BLaER1 (cell line): ENCODE data around the gene EPAS1.

Experiments used
- H3K27ac ChIP-seq: shearing (Covaris generic); formaldehyde crosslinking; 2 replicates; pipeline ENCODE4 v1.8.1; 2022
- H3K27me3 ChIP-seq: shearing (Covaris generic); formaldehyde crosslinking; 2 replicates; pipeline ENCODE4 v1.8.1; 2022
- H3K36me3 ChIP-seq: shearing (Covaris generic); formaldehyde crosslinking; 2 replicates; pipeline ENCODE4 v1.8.1; 2022
- H3K4me1 ChIP-seq: shearing (Covaris generic); formaldehyde crosslinking; 2 replicates; pipeline ENCODE4 v1.8.1; 2022
- H3K4me2 ChIP-seq: shearing (Covaris generic); formaldehyde crosslinking; 2 replicates; pipeline ENCODE4 v1.8.1; 2022
- H3K4me3 ChIP-seq: shearing (Covaris generic); formaldehyde crosslinking; 2 replicates; pipeline ENCODE4 v1.8.1; 2022
- H3K9ac ChIP-seq: shearing (Covaris generic); formaldehyde crosslinking; 2 replicates; pipeline ENCODE4 v1.8.1; 2022
- H3K9me3 ChIP-seq: shearing (Covaris generic); formaldehyde crosslinking; 2 replicates; pipeline ENCODE4 v1.8.1; 2022
- H4K20me1 ChIP-seq: shearing (Covaris generic); formaldehyde crosslinking; 2 replicates; pipeline ENCODE4 v1.8.1; 2022
- Cebpa-rat ChIP-seq: shearing (Covaris generic); IDR thresholded peaks from 2 replicates; pipeline ENCODE4 v1.8.1; 2022

Gene EPAS1

DNA sequence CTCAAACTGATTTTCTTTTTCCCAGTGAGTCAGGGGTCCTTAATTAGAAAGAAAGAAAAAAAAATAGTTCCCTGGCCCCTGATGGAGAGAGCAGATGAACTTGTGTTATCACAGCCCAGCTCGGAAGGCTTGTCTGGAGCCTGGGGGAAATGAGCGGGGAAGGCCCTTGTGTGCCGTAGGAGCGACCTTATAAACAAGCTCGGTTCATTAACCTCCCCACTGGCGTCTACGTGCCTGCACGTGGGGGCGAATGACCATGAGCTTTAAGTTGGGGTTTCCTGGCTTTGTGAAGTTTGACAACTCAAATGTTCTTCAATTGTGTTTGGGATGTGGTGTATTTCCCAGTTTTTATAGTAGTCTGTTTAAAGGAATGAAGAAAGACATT, 69.5 kb downstream of the EPAS1 start:
- no peak overlapping the region for H3K9ac ChIP-seq
- H3K36me3 ChIP-seq = 0 out of 2 replicates have a peak, but pooled peaks cover 8% of the 10 kb centered on the region

DNA sequence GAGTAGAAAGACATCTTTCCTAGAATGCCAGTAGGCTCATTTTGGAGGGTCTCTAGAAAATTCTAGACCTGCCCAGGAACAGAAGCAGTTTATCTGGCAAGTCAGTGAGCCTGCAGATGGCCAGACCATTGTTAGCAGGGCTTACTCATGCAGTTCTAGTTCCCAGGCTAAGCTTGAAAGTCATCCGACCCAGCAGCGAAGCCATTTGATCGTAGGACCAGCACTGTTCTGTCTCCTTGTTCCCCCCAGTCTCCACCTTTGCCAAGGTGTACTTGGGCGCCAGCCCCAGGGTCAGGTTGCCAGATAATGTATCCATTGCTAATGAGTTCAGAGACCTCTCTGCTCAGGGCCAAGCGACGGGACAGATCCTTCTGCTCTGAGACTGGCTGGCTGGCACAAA, 70.1 kb downstream of the EPAS1 start:
- peaks cover 49% of the 10 kb centered on the region for H3K4me1 ChIP-seq
- 0 out of 2 replicates have a peak, but pooled peaks cover 8% of the 10 kb centered on the region for H3K36me3 ChIP-seq
- no peak overlapping the region for H3K4me2 ChIP-seq
- TF ChIP-seq Cebpa-rat = no peak
- H3K9me3 ChIP-seq = no peaks in the 10 kb centered on the region
- H3K4me3 ChIP-seq = no peak overlapping the region
- H4K20me1 ChIP-seq = no peaks in the 10 kb centered on the region
- no peak overlapping the region for H3K27ac ChIP-seq
- no peaks in the 10 kb centered on the region for H3K27me3 ChIP-seq
- no peak overlapping the region for H3K9ac ChIP-seq

More for the DNA sequence above, 69.5 kb downstream of the EPAS1 start:
- TF ChIP-seq Cebpa-rat = no peak
- H3K9me3 ChIP-seq = no peaks in the 10 kb centered on the region
- no peak overlapping the region for H3K4me3 ChIP-seq
- H3K27ac ChIP-seq = no peak overlapping the region
- no peaks in the 10 kb centered on the region for H4K20me1 ChIP-seq
- H3K4me1 ChIP-seq = peaks cover 56% of the 10 kb centered on the region
- H3K4me2 ChIP-seq = no peak overlapping the region
- no peaks in the 10 kb centered on the region for H3K27me3 ChIP-seq

DNA sequence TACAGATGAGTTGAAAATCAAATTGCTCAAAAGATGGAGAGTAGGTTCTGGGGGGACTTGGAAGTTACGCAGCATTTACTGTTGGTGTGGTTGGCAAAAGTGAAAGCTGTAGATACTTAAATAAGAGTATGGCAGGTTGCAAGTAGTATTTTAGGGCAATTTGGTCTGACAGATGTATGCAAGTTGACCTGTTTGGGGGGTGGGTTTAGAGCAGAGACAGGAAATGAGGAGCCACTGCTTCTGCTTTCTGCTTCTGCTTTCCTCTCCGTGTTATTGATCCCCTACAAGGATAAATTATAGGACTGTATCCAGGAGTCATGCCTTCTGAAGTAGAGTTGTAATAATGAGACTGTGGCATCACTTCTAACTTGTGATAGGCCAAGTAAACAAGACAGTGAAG, 71.2 kb downstream of the EPAS1 start:
- Histone ChIP-seq H3K4me2 (peak overlapping the region; percentile 18; the same call in 1 of the 2 replicates), H3K4me3 (no peak overlapping the region), H3K9ac (no peak overlapping the region), H3K27ac (no peak overlapping the region), H3K4me1 (peaks cover 38% of the 10 kb centered on the region), H3K36me3 (peaks cover 15% of the 10 kb centered on the region), H4K20me1 (no peaks in the 10 kb centered on the region), H3K27me3 (no peaks in the 10 kb centered on the region), H3K9me3 (peaks cover 4% of the 10 kb centered on the region)
- TF ChIP-seq Cebpa-rat = no peak

DNA sequence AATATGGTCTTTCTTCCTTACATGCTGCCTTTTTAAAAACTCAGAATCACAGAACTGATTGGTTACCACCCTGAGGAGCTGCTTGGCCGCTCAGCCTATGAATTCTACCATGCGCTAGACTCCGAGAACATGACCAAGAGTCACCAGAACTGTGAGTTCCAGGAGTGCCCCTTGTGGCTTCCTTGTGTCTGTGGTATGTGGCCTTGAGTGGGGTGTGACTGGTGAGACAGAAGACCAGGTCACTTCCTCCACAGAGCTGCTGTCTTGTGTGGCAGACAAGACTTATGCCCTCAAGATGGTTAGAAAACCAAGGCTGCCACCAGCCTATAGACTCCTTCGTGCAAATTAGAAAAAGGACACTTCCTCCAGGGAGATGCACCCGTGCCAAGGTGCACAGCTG, 72.6 kb downstream of the EPAS1 start:
- no peak for TF ChIP-seq Cebpa-rat
- Histone ChIP-seq H3K4me3 (no peak overlapping the region), H3K9ac (no peak overlapping the region), H3K4me2 (no peak overlapping the region), H3K4me1 (peaks cover 24% of the 10 kb centered on the region), H3K9me3 (peaks cover 10% of the 10 kb centered on the region), H3K36me3 (peaks cover 23% of the 10 kb centered on the region), H3K27ac (no peak overlapping the region), H4K20me1 (no peaks in the 10 kb centered on the region), H3K27me3 (no peaks in the 10 kb centered on the region)

DNA sequence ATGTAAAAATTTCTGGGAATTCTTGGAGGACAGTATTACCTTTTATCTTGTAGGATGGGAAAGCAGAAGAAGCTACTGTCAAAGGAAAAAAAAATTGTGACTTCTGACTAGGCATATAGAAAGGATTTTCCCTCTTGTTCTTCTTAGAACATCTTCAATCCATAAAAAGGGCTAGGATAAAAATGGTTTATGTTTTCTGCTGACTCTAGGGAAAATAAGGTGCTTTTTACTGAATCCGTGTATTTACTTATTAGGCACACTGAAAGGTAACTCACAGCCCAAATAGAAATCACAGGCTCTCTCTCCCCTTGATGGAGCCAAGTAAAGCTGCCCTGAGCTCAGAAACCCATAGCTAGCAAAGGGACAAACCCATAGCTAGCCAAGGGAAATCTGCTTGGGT, 74.6 kb downstream of the EPAS1 start:
- Histone ChIP-seq H3K9me3 (peaks cover 10% of the 10 kb centered on the region), H3K27ac (no peak overlapping the region), H3K36me3 (peaks cover 28% of the 10 kb centered on the region), H3K27me3 (no peaks in the 10 kb centered on the region), H4K20me1 (no peaks in the 10 kb centered on the region), H3K4me2 (no peak overlapping the region), H3K4me3 (no peak overlapping the region), H3K9ac (no peak overlapping the region), H3K4me1 (peaks cover 9% of the 10 kb centered on the region; the same call in 1 of the 2 replicates)
- no peak for TF ChIP-seq Cebpa-rat

DNA sequence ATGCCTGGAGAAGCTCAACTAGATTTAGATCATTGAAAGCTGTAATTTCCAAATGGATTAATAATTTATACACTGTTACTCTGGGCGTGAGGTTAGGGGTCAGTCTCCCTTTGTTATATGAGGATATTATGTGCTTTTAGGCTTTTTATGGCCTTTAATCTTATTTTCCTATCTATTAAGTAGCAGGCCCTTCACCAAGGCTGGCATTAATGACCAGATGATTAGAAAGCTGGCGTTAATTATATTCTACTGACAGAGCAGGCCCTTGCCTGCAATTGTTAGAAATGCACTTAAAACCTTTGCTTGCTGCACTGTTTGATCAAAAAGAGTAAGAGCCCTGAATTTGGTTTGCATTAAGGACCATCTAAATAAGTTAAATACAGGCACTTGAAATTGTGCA, 75.3 kb downstream of the EPAS1 start:
- peaks cover 9% of the 10 kb centered on the region; the same call in 1 of the 2 replicates for H3K4me1 ChIP-seq
- H3K27me3 ChIP-seq = no peaks in the 10 kb centered on the region
- peaks cover 10% of the 10 kb centered on the region for H3K9me3 ChIP-seq
- no peaks in the 10 kb centered on the region for H4K20me1 ChIP-seq
- no peak for TF ChIP-seq Cebpa-rat
- no peak overlapping the region for H3K4me3 ChIP-seq
- peaks cover 29% of the 10 kb centered on the region for H3K36me3 ChIP-seq
- no peak overlapping the region for H3K4me2 ChIP-seq
- no peak overlapping the region for H3K9ac ChIP-seq
- no peak overlapping the region for H3K27ac ChIP-seq

DNA sequence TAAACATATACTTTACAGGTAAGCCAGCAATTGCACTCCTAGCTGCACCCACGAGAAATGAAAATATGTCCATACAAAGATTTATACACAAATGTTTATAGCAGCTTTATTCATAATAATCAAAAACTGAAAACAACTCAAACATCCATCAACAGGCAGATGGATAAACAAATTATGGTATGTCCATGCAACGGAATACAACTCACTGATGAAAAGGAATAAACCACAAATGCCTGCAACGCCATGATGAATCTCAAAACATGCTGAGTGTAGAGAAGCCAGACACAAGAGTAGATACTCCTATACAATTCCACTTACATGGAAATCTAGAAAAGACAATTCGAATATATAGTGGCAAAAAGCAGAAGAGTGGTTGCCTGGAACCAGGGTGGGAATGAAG, 76.0 kb downstream of the EPAS1 start:
- H3K4me2 ChIP-seq = no peak overlapping the region
- peaks cover 36% of the 10 kb centered on the region for H3K36me3 ChIP-seq
- H3K4me1 ChIP-seq = peaks cover 6% of the 10 kb centered on the region; the same call in 1 of the 2 replicates
- no peak overlapping the region for H3K9ac ChIP-seq
- peaks cover 10% of the 10 kb centered on the region for H3K9me3 ChIP-seq
- no peaks in the 10 kb centered on the region for H3K27me3 ChIP-seq
- H3K4me3 ChIP-seq = no peak overlapping the region
- H4K20me1 ChIP-seq = no peaks in the 10 kb centered on the region
- no peak for TF ChIP-seq Cebpa-rat
- no peak overlapping the region for H3K27ac ChIP-seq

DNA sequence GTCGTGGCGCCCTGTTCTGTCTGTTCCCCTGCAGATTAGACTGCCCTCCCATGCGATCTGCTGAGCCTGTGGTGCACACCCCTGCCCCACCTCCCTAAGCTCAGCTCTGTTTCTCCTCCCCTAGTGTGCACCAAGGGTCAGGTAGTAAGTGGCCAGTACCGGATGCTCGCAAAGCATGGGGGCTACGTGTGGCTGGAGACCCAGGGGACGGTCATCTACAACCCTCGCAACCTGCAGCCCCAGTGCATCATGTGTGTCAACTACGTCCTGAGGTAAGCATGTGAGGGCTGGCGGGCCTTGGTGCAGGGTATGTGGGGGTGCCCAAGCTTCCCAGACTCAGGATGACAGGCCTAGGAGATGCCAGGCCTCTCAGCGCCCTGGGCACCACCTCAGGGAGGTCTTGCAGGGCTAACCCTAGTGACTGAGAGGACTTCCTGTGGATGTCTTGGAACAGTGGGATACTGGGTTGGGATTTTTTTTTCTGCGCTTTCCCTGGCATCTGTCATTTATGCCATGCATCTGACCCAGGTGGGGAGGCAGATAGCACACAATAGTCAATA, 78.4 kb downstream of the EPAS1 start:
- Histone ChIP-seq H3K27ac (no peak overlapping the region), H4K20me1 (no peaks in the 10 kb centered on the region), H3K4me2 (no peak overlapping the region), H3K36me3 (peaks cover 40% of the 10 kb centered on the region), H3K4me1 (peaks cover 6% of the 10 kb centered on the region; the same call in 1 of the 2 replicates), H3K27me3 (no peaks in the 10 kb centered on the region), H3K9me3 (peaks cover 10% of the 10 kb centered on the region), H3K4me3 (no peak overlapping the region), H3K9ac (no peak overlapping the region)
- TF ChIP-seq Cebpa-rat = no peak

DNA sequence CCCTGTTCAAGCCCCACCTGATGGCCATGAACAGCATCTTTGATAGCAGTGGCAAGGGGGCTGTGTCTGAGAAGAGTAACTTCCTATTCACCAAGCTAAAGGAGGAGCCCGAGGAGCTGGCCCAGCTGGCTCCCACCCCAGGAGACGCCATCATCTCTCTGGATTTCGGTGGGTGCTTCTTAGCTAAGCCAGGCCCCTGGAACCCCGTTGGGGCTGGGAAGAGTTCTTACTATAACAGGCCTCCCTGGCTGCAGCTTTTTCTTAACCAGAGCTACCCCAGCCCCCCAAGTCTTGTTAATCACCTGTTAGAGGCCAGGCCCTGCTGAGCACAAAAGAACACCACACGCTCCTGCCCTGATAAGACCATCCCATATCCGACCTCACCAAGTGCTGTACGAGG, 79.4 kb downstream of the EPAS1 start:
- Histone ChIP-seq H3K36me3 (peaks cover 44% of the 10 kb centered on the region), H3K4me2 (no peak overlapping the region), H3K27ac (no peak overlapping the region), H3K9ac (no peak overlapping the region), H3K4me1 (peaks cover 6% of the 10 kb centered on the region; the same call in 1 of the 2 replicates), H4K20me1 (no peaks in the 10 kb centered on the region), H3K9me3 (peaks cover 10% of the 10 kb centered on the region), H3K27me3 (no peaks in the 10 kb centered on the region), H3K4me3 (no peak overlapping the region)
- TF ChIP-seq Cebpa-rat = no peak

DNA sequence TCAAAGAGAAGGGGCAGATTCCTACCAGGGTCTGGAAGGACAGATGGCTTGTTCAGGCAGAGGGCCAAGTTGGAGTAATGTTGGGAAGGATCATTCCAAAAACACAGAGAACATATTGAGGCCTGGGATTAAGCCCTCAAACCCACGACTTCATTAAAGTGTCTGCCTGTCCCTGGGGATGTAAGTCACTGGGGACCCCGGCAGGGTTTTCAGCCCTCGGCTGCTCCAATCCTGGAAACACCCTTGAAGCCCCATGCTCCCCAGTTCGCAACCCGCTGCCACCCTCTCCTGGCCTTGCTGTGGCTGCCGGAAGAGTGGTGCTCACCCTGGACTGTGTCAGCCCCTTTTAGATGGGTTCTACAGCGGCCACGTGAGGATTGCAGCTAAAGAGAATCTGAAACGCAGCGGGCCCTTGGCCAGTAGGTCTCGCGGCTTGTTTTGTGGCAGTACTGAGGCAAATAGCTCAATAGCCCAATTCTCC, 79.9 kb downstream of the EPAS1 start:
- Histone ChIP-seq H3K27me3 (no peaks in the 10 kb centered on the region), H3K4me2 (no peak overlapping the region), H3K36me3 (peaks cover 44% of the 10 kb centered on the region), H3K9me3 (peaks cover 10% of the 10 kb centered on the region), H3K9ac (no peak overlapping the region), H3K27ac (no peak overlapping the region), H4K20me1 (no peaks in the 10 kb centered on the region), H3K4me1 (peaks cover 9% of the 10 kb centered on the region), H3K4me3 (no peak overlapping the region)
- TF ChIP-seq Cebpa-rat = no peak
